Cardiac septum (tissue), 1 donor: Measurements from ENCODE around the gene SHC2. TPM values are rescaled to one million over a fixed set of nuclear protein-coding genes. Genes with fewer than 3 reads are reported as not detected.
"Not testable (repeated sequence)": the region's sequence is repeated elsewhere in the genome, so short reads cannot be mapped to it uniquely, and the experiment has no call there.

Experiments used
- DNase-seq: peaks from one replicate; pipeline ENCODE4 v3.0.0-alpha.2; 2020; ENCODE audit warnings: low spot score
- intact Hi-C: fragments of 100-400 bp; cut with DNase I; formaldehyde crosslinking; loops from one replicate; pipeline ENCODE4 v1.14.0; 2022
- total RNA-seq: library from RNA; stranded (reverse); fragmentation: NEBNext Ultra II Directional; extraction: Animal tissue kit (Norgen Biotek cat#: 25700); gene quantifications from one replicate; pipeline ENCODE4 v1.2.1, GENCODE V29; 2021
- donor health status: DM: no; HTN: no; CAD: no.

The SHC2 gene
- total RNA-seq, 1 donor from 2014 or later, result 16.8 TPM

- intact Hi-C loops, result no loop called here
- no peak for DNase-seq
These were observed 48.2 kb downstream of the SHC2 start for GRCh38 chr19:412356-413355.

- DNase-seq, result no peak
- intact Hi-C loops, result no loop called here
These were observed 49.0 kb downstream of the SHC2 start for GRCh38 chr19:411723-412355.

DNA sequence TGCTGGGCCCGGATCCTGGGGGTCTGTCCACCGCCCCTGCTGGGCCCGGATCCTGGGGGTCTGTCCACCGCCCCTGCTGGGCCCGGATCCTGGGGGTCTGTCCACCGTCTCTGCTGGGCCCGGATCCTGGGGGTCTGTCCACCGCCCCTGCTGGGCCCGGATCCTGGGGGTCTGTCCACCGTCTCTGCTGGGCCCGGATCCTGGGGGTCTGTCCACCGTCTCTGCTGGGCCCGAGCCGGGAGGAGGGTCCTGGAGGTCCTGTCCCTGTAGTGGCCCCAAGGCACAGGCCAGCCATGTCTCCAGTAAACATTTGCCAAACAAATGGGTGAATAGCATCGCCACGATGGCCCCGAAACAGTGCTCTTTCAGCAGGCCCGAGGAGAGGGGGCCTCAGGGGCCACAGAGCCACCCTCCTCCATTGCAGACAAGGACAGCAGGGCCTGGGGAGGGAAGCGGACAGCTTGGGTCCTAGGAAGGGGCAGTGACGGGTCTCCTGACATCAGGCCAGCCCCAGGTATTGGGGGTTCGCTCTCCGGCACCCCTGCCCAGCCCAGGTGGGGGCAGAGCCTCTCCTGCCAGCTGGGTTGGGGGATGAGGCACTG lies 49.6 kb downstream of the SHC2 start:
- DNase-seq, intact Hi-C loops: not testable (repeated sequence)

DNA sequence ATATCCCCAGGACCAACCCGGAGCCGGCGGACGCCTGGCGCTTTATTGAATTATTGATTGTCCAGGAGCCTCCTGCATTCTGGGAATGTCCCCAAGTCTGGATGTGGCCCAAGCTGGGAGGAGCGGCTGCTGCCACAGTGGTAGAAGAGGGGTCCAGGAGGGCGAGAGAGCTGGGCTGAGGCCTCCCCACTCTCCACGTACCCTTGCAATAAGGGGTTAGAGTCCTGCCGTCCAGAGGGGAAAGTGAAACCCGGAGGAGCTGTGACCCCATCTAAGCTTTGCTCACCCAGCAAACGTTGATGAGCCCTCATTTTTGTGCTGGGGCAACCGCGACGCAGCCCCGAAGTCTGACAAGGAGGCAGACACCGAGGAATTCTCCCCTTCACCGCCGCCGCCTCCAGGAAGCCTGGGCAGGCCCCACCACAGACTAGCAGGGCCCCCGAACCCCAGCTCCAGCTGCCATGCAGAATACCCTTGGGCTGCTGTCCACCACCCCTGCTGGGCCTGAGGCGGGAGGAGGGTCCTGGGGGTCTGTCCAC lies 50.5 kb downstream of the SHC2 start:
- DNase-seq, result peak; percentile 26
- intact Hi-C loops, result no loop called here

DNA sequence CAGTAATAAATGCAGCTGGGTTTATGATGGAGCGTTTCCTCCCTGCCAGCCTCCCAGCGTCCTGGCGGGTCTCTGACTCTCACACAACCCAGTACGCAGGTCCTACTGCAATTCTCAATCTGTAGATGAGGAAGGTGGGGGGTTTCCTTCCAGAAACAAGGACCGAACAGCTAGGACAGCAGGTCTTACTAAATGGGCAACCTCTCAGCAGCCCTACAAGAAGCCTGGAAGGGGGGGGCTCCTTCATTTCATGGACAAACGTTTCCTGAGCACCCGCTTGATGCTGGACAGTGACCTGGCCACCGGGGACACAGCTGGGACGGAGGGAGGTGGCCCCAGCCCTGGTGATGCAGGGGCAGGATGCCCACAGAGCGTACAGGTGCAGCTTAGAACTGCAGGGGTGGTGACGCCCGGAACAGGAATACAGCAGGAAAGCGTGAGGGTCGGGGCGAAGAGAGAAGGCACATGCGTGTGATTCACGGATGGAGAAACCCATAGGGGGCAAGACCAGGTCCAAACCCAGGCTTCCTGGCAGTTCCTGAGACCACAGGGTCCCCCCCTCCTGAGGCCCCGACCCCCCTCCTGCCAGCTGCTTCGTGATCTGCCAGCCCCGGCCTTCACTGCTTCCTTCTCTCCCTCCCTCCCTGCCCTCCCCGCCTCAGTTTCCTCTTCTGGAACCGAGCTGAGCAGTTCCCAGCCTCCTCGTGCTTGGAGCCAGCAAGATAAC lies 51.2 kb downstream of the SHC2 start:
- peak; percentile 58 for DNase-seq
- intact Hi-C loops, result no loop called here

DNA sequence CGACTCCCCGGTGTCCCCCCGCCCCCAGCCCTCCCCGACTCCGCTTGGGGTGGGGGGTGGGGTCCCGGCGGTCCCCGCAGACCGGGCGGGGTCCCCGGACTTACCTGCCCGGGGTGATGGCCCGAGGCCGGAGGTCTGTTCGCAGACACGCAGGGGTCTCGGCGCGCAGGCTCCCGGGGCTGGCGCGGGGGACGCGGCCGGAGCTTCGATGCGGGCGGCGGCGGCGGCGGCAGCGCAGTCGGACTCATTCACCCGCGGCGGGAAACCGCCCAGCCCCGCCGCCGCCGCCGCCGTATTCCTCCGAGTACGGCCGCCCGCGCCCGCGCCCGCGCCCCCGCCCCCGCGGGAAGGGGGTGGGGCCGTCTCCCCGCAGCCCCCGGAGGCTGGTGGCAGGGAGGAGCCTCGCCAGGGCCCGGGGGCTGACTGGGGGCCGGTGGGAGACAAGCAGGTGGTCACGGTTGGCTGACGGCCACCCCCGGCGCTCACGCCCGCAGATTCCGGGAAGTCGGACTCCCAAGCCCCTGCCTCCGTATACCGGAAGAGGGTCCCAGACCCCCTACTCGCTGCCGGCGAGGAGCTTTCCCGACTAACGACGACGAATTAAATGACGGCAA lies 51.8 kb downstream of the SHC2 start, which contains the start of gene C2CD4C:
C2CD4C (minus strand) TSS at position 246 of the 614 bp plus-strand sequence. CDS start 786 bp downstream, outside the sequence.
- intact Hi-C loops, result no loop called here
- DNase-seq, result peak; percentile 64

GRCh38 chr19:408441-408901 lies 52.4 kb downstream of the SHC2 start:
- intact Hi-C loops, result no loop called here
- DNase-seq, result peak; percentile 53

DNA sequence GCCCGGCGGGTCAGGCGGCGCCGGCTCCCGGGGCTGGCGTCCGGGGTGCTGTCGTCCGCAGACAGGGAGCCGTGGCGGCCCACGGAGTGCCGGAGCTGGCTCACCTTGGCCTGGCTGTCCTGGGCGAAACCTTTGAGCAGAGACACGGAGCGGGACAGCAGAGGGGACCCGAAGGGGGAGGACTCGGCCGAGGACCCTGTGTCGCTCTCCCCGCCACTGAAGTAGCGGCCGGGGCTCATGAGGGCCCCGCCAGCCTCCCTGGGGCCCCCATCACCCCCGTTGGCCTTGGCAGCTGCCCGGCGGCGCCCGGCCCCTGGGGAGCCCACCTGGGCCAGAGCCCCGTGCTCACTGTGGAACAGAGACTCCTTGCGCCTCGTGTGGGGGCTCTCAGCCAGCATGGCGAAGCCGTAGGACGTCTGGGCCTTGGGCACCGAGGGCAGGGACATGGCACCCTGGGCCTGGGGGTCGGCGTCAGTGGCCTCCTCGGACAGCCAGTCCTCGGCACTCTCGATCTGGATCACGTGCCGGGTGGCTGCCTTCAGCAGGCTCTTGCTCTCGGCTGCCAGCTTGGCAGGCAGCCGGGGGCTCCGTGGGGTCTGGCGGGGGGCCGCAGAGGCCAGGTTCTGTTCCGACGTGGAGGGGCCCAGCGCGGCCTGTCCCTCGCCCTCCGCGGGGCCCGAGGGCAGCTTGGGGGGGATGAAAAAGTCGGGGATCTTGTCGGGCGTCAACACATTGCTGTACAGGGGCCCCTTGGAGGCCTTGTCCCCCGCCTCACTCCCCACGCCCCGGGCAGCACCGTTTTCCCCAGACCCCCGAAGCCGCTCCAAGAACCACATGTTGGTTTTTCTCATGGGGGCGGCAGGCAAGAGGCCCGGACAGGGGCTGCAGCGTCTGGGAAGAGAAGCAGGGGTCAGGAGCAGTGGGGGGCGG lies 53.1 kb downstream of the SHC2 start:
- peak; percentile 69 for DNase-seq
- intact Hi-C loops, result no loop called here

- peak; percentile 57 for DNase-seq
These were observed 53.8 kb downstream of the SHC2 start for GRCh38 chr19:406971-407510.

GRCh38 chr19:406135-406781 lies 54.6 kb downstream of the SHC2 start:
- intact Hi-C loops, result no loop called here
- DNase-seq, result peak; percentile 59

More at GRCh38 chr19:406971-407510, 53.8 kb downstream of the SHC2 start:
- intact Hi-C loops, result no loop called here

GRCh38 chr19:405121-405965 lies 55.5 kb downstream of the SHC2 start:
- peak; percentile 64 for DNase-seq
- intact Hi-C loops, result no loop called here

DNA sequence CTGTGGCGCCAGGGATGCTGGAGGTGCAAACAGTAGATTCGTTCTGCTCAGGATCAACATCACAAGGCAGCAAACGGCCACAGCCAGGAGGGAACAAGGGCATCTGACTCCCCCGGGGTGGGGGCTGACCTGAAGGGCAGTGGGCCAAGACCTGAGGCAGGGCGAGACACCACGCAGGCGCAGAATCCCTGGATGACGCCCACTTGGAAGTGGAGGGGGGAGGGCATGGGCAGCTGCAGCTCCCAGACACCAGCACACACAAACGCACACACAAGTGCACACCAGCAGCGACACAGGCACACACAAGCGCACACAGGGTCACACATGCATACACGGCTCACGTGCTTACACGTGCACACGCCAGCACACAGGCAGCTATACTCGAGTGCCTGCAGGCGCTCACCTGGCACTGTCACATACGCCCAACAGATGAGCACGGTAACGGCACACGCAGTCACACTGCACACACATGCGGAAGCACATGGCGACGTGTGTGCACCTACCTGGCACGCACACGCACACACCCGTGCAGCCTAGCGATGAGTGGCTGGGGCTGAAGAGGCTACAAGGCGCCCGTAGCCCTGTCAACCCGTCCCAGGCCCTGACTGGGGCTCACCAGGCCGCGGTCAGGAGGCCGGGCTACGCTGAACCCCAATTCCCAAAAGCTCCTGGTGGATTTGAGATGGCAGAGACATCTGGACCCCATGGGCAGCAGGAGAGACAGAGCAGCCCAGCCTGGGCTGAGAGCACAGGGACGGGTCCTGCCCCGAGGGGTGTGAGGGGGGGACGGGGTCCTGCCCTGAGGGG lies 57.4 kb downstream of the SHC2 start:
- intact Hi-C loops, result no loop called here
- peak; percentile 71 for DNase-seq

GRCh38 chr19:402786-403185 lies 58.0 kb downstream of the SHC2 start:
- DNase-seq, result peak; percentile 12
- intact Hi-C loops, result no loop called here

DNA sequence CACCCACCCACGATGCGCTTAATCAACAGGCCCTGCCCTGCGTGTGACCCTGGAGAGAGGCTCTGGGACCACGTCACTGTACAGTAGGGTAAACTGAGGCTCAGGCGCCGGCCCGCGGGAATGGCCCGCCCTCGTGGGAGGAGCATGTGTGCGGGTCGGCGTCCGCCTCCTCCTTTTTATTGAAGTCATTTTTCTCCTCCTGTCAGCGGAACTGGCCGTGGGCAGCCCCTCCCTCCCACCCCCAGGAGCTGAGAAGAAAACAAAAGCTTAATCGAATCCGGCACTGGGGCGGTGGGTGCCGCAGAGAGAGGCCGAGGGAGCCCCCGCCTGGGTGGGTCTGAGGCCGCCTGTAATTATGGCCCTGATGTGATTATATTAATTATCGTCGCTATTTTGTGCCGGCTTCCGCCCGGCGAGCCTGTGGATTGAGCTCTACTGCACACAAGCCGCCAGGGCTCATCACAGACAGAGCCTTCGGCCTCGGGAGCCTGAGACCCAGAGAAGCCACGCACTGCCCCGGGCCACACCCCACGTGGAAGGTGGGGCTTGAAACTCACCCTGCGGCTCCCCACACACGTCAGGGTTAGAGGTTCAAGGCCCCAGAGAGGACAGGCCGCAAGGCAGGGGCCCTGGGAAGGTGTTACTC lies 58.8 kb downstream of the SHC2 start:
- intact Hi-C loops, result no loop called here
- peak; percentile 69 for DNase-seq
